ENCODE measurements around the gene IGFBP2.
A peak's percentile ranks its signal among the peaks of the same experiment; 100 is the strongest.
"Not testable (repeated sequence)": the region's sequence is repeated elsewhere in the genome, so short reads cannot be mapped to it uniquely, and the experiment has no call there.

Gene IGFBP2, protein sequence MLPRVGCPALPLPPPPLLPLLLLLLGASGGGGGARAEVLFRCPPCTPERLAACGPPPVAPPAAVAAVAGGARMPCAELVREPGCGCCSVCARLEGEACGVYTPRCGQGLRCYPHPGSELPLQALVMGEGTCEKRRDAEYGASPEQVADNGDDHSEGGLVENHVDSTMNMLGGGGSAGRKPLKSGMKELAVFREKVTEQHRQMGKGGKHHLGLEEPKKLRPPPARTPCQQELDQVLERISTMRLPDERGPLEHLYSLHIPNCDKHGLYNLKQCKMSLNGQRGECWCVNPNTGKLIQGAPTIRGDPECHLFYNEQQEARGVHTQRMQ

DNA sequence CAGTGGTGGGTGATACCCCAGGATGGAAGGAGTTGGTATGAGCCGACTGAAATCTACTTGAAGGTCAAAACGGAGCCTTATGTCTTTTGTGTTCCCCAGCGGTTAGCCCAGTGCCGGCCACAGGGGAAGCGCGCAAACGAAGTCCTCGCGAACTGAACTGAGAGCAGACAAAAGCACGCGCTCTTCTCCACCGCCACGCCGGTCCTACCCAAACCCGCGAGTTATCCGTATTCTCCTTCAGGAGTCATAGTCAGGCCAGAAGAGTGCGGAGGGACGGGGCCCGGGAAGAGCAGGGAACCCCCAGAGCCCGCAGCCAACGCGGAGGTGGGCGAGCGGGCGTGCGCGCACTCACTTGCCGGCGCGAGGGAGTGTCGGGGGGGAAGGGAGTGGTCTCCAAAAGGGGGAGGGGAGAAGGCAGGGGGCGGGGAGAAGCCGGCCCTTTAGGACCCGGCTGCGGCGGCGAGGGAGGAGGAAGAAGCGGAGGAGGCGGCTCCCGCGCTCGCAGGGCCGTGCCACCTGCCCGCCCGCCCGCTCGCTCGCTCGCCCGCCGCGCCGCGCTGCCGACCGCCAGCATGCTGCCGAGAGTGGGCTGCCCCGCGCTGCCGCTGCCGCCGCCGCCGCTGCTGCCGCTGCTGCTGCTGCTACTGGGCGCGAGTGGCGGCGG lies at the start of gene IGFBP2:
Gene IGFBP2, plus strand, starts transcription at position 469 of the 664 bp plus-strand sequence. Its CDS starts 104 bp downstream, at position 573.
- peak; percentile 9 to 84 (median 79) for DNase-seq

DNA sequence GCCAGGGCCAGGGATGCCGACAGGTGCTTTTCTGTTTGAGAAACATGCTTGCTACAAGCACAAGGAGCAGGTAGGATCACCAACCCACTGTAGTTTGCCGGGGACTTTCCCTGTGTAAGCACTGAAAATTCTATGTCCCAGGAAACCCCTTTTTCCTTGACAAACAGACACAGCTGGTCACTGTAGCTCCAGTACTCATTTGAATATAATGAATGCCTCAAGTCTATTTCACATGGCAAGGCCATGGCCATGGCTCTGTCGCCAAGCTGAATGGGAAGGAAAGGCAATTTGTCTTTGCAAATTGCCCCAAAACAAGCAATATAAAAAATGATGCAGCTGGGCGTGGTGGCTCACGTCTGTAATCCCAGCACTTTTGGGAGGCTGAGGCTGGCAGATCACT lies 49.6 kb upstream of the IGFBP2 start:
- no peak for DNase-seq

DNA sequence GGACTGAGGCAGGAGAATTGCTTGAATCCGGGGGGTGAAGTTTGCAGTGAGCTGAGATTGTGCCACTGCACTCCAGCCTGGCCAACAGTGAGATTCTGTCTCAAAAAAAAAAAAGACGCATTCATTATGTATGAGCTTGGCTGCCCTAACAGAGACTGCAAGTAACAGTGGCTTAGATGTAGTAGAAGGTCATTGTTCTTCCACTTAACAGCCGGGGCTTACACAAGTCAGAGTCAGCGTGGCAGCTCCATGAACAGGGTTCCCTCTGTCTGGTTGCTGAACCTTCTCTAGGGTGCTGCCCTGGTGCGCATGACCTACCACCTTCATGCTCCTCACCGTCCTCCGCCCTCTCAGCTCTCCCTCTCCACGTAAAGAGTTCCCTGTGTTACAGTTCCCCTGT lies 49.1 kb upstream of the IGFBP2 start:
- DNase-seq: no peak

DNA sequence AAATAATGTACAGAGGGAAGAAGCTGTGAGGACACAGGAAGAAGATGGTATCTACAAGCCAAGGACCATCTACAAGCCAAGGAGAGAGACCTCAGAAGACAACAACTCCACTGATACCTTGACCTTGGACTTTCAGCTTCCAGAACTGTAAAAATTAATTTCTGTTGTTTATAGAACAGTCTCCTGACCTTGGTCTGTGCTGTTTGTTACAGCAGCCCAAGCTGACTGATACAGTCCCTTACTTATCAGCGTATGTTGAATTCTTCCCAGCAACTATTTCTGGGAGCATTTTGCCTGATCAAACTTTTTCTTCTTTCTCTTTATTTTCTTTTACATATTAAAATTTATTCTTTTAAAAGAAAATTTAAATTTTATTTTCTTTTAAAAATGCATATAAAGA lies 47.8 kb upstream of the IGFBP2 start:
- DNase-seq: no peak

DNA sequence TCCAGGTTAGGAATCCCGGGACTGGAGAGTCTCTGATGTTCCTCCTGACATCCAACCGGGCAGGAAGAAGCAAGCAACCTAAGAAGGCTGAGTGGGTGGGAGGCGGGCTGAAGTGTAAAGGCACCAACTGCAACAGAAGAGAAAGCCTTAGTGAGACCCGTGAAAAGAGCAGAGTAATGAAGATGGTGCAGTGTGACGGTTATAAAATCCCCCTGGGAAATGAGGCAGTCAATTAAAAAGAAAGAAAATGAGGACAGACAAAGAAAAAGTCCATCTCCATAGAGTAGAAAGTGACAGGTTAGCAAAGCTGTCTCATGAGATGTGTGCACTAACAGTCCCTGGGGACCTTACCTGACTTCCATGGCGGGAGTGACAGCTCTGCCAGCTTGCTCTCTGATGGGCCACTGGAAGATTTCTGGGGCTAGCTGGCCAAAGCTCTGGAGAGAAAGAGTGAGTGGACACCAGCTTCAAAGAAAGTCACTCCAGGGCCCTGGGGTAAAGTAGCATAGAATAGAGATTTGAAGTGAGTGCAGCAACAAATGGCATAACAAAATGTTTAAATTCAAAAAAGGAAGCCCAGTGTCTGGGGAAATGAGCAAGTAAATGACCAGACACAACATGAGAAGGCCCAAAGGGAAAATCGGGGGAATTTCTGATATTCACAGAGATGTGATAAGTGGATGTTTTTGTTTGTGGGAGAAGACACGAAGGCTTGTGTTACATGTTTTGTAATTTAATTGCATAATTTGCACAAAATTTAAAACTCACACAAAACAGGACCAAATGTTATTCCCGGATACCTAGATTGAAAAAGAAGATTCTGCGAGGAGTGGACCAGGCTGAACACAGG lies 44.1 kb upstream of the IGFBP2 start:
- DNase-seq: peak in 1 of 3 experiments; percentile 37

DNA sequence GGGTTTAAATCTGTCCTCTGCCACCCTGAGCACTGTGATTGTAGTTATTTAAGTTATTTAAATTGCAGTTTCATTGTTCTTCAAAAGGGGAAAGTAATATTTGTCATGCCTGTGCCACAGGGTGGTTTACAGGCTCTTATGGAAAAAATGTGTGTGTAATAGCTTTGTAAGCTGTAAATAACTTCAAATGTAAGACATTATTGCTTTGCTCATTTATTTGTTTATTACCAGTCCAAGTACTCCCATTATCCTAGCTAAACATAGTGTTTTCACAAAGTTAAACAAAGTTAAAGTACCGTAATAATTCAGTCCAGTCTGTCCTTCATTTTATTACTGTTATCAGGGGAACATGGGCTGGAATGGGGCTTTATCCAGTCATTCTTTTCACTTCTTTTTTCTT lies 43.4 kb upstream of the IGFBP2 start:
- DNase-seq: no peak

DNA sequence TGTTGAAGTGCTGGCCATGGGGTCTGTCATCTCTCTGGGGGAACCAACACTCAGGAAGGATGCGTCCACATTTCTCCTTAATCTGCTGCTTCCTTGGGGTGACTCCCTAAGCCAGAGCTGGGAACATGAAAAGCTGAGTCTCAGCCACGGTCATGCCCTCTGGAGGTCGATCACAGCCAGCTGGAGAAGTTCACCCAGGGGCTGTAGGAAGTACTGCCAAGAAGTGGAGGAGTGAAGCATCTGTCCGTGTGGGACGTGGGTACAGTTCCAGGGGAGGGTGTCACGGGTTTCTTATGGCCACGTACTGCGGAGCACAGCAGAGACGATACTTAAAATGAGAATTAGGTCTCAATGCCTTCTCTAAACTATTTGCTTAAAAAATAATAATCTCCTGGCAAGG lies 42.4 kb upstream of the IGFBP2 start:
- no peak for DNase-seq

DNA sequence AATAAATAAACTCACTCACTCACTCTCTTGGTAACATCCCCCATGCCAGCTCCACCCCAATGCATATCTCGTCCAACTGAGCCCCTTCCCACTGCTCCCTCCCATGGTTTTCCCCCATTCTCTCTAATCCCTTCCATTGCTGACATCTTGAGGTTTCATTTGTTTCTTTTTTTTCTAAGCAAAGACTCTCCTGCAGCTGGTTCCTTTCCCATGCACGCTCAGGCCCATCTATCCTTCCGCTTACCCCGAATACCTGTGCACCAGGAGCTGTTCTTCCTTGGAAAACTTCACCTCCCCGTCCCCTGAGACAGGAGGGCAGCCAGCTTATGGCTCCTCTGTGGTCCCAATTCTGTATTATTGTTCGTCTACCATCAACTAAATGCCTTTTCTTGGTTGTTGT lies 41.7 kb upstream of the IGFBP2 start:
- DNase-seq: no peak

DNA sequence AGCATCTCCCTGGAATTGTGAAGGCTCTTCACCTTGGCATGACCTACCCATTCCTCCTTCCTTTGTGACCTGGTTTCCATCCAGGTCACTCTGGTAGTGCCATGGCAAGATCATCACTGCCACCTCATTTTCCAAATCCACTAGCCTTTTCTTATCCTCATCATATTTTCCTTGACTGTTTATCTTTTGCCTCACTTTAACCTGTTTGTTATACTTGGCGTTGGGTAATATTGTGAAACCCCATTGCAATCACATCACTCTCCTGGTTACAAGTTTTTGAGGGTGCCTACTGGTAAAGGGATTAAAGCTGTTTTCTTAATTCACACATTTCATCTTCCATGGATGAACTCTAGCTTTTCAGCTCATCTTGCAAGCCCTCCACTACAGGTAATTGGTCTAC lies 39.1 kb upstream of the IGFBP2 start:
- no peak for DNase-seq

DNA sequence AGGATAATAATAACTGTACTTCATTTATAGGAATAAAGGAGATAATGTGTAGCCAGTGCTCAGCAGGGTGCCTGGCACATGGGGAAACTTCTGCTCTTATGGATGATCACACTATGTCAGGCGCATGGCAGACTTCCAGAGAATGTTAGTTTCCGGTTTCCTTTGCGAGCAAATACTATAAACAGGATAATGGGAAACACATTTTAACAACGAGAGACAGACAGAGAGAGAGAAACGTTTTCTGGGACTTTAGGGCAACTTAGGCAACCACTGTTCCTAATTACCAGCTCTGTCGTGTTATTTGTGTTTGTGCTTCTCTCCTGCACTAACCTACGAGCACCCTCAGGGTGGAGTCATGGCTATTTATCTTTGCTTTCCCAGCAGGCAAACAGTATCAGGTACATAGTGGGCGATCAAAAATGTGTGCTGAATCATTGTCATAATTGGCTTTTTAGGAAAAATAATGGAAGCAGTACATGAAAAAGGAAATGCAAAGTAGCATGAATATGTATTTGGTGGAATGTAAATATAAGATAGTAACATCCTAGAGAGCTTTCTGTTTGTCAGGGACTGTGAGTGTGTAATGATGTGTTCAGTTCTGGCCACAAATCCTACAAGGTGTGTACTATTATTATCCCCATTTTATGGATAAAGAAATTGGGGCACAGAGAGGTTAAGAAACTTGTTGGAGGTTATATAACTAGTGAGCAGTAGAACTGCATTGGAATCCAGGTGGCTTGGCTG lies 36.8 kb upstream of the IGFBP2 start:
- DNase-seq: peak in 2 of 3 experiments; percentile 50 to 86

DNA sequence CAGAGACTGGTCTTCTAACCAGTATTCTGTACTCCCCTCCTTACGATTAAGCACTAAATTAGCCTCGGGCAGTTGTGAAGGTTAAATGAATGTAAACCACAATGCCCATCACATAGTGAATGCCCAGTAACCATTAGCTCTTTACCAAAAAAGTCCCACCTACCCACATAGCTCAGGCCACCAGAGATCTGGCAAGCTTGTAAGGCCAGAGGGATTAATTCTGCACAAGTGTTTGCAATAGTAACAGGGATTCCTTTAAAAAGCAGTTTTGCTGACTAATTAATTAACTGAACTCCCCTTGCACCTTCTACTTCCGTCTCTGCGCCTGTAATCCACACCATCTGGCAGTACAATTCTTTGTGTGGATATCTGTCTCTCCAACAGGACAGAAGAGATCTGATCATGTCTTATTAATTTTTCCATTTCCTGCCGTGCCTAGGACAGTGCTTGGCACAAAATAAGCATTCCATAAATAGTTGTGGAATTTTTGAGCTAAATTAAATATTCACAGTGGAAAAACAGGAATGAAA lies 36.2 kb upstream of the IGFBP2 start:
- DNase-seq: peak in 2 of 3 experiments; percentile 61 to 76

DNA sequence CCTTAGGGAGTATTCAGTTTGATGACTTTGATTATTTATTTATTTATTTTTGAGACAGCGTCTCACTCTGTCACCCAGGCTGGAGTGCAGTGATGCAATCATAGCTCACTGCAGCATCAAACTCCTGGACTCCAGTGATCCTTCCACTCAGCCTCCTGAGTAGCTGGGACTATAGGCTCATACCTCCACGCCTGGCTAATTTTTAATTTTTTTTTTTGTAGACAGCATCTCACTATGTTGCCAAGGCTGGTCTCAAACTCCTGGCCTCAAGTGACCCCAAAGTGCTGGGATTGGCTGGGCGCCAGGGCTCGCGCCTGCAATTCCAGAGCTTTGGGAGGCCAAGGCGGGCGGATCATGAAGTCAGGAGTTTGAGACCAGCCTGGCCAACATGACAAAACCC lies 35.4 kb upstream of the IGFBP2 start:
- not testable (repeated sequence) for DNase-seq

DNA sequence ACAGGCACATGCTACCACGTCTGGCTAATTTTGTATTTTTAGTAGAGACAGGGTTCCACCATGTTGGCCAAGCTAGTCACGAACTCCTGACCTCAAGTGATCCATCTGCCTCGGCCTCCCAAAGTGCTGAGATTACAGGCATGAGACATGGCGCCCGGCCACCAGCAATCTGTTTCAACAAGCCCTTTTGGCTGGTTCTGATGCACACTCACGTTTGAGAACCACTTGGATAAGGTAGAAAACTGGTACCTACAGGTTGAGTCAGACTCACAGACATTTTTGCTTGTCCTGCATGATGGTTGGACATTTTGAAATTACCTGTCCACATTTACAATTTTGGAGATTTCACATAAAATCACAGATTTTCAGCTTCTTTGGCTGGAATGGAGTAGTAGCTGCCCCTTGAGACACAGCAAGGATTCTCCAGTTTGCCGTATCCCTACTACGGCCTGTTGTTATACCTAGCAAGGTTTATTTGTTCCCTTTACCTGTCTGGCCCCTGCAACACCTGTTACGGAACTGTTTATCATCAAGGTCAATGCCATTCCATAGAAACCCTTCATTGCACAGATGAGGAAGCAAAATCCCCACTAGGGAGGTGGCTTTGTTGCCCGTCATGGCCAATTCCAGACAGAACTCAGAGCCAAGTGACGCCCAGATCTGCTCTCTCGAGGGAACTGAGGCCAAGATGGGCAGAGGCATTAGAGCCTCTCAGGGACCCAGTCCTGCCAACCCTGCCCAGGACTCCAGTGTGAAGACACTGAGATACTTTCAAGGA lies 31.4 kb upstream of the IGFBP2 start:
- DNase-seq: no peak

DNA sequence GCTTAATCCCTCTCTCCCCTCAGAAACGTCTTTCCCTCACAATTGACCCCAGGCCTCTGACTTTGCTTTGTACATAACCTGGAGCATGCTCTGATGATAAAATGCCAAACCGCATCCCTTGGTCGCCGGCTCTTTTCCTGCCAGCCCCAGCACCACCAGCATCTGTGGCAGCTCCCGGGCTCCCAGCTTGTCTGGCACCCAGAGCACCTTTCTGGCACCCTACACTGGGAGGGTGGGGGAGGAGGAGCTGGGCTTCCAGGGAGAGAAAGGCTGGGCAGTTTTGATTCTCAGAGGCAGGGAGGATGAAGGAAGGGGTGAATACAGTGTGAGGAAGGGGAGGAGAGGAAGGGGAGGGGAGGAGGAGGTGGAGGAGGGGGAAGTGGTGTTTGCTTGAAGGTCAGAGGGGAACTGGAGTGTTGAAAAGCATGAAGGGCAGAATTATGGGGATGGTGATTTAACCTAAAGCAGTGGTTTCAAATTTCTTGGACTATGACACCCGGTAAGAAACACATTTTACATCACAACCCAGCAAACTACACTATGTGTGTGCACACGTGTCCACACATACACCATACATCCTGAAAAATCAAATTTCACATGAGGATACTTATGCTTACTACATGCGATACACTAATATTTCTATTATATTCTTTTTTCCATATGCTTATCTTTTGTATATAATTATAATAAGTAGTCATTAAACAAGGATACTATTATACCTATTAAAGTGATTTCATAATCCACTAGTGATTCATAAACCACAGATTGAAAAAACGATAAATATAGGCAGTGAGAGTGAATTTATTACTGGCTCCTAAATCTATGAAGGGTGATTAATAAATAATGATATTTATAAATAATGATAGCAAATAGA lies 30.0 kb upstream of the IGFBP2 start:
- DNase-seq: peak in 2 of 3 experiments; percentile 21 to 42

DNA sequence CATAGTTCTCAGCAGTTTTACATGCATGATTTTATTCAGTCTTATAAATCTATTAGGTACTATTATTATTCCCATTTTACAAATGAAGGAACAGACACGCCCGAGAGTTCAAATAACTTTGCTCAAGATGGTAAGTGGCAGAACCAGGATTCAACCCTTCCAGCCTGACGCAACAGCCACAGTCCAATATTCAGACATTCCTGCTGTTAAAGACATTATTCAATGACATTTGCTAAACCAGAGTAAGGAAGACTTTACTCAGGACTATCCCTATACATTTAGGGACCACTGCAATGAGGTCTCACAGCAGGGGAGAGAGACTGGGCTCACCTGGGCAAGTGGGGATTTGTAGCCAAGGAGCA lies 29.4 kb upstream of the IGFBP2 start:
- no peak for DNase-seq

DNA sequence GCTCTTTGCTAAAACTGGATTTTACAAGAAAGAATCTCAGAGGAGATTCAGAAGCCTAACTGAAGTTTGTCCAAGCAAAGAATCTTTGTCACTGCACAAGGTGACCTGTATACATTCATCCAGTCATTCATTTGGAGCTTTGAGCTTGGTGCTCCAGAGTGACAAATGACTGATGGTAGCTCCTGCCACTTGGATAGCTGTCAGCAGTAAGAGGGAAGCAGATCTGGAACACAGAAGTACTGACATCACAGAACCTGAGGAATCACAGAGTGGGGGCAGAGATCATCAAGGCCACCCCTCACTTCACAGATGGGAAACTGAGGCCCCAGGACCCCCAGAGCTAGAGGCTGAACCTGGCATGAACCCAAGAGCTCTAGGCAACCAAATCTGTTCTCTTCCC lies 28.8 kb upstream of the IGFBP2 start:
- DNase-seq: no peak

DNA sequence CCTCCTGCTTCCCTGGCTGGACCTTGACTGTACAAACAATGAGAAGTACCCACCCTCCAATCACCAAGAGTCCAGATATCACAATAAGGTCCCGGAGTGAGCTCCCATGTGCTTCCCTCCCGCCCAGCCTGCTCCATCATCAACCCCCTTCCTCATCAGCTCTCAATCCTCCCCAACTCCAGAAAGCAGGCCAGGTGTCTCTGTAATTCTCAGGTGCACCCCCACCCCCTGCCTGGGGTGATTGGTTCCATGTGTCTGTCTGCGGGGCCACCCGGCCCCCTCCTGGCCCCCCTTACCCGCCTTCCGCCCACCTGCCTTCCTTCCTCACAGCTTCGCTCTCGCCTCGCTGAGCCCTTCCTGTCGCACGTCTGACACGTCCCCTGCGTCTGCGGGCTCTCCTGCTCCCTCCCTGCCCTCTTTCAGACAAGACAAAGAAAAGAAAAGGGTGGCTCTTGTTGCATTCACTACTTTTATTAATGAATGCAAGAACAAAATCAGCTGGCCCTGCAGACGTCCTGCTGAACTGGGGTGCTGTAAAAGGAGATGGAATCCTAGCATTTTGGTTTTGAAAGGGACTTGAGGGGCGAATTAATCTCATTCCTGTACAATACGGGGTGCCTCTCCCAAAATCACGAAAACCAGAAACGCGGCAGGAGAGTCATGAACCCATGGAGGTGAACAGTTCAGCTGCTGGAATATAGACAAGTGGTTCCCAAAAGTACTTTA lies 26.5 kb upstream of the IGFBP2 start:
- peak; percentile 23 to 93 (median 87) for DNase-seq

DNA sequence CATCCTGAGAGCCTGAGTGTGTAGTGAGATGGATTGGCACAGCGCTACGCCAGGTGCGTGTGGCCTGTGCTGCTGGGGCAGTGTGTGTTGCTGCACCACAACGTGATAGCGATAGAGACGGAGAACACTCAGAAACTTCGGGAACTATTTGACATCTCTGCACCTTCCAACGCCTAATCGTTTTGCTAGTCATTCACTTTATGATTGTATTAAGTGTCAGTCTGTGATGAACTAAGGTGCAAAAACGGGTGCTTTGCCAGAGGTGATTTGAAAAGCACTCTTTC lies 26.0 kb upstream of the IGFBP2 start:
- DNase-seq: no peak

DNA sequence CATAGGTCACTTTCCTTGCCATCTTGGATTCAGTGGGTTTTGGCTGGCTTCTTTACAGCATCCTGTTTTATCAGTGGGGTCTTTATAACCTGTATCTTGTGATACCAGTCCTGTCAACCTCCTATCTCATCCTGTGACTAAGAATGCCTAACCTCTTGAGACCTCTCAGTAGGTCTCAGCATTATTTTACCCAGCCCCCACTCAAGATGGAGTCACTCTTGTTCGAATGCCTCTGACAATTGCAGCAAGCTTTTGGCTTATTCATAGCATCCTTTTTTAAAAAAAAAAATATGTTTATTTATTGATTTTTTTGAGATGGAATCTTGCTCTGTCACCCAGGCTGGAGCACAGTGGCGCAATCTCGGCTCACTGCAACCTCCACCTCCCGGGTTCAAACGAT lies 24.7 kb upstream of the IGFBP2 start:
- no peak for DNase-seq

Data from NCI-H1417 (cell line).